ENCODE data around the gene ADAM12.
"Not testable (repeated sequence)": the region's sequence is repeated elsewhere in the genome, so short reads cannot be mapped to it uniquely, and the experiment has no call there.

The ADAM12 gene

DNA sequence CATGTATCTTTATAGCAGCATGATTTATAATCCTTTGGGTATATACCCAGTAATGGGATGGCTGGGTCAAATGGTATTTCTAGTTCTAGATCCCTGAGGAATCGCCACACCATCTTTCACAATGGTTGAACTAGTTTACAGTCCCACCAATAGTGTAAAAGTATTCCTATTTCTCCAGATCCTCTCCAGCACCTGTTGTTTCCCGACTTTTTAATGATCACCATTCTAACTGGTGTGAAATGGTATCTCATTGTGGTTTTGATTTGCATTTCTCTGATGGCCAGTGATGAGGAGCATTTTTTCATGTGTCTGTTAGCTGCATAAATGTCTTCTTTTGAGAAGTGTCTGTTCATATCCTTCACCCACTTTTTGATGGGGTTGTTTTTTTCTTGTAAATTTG is 44.8 kb downstream of the ADAM12 start:
- not testable (repeated sequence) for H3K36me3 ChIP-seq (ENCODE audit: control insufficient read depth in 2 of 2, insufficient read depth in 2 of 2, low read length in 2 of 2); H3K27ac ChIP-seq (ENCODE audit: low read length); H3K27me3 ChIP-seq (ENCODE audit: control insufficient read depth in 1 of 2, insufficient read depth in 2 of 2, low read length in 2 of 2); H3K4me1 ChIP-seq (ENCODE audit: control insufficient read depth, insufficient read depth, low read length); H3K4me3 ChIP-seq (ENCODE audit: low read length in 2 of 2); H3K9me3 ChIP-seq (ENCODE audit: control insufficient read depth in 2 of 2, low read length in 2 of 2); H3K9ac ChIP-seq (ENCODE audit: low read length in 2 of 2)

DNA sequence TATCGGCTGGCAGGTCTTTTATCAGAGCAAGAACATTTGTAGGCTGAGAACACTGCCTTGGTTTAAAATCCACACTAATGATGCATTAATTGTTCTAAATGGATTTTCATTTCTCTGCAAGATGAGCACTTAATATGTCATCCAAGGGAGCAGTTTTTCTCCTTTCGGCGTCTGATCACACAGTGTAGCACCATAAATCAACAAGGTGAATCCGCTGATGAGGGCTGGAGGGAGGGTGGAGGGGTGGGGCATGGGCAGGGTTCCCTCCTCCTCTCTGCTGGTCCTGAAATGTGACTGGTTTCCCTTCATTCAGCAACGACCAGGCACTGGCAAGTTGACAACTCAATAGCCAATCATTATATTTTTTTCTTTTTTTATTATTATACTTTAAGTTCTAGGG is 45.6 kb downstream of the ADAM12 start:
- Histone ChIP-seq H3K27ac (ENCODE audit: low read length) (no peak overlapping the region), H3K4me1 (ENCODE audit: control insufficient read depth, insufficient read depth, low read length) (no peaks in the 10 kb centered on the region), H3K9ac (ENCODE audit: low read length in 2 of 2) (no peak overlapping the region), H3K27me3 (ENCODE audit: control insufficient read depth in 1 of 2, insufficient read depth in 2 of 2, low read length in 2 of 2) (no peaks in the 10 kb centered on the region), H3K9me3 (ENCODE audit: control insufficient read depth in 2 of 2, low read length in 2 of 2) (no peaks in the 10 kb centered on the region), H3K36me3 (ENCODE audit: control insufficient read depth in 2 of 2, insufficient read depth in 2 of 2, low read length in 2 of 2) (no peaks in the 10 kb centered on the region), H3K4me3 (ENCODE audit: low read length in 2 of 2) (no peak overlapping the region)

DNA sequence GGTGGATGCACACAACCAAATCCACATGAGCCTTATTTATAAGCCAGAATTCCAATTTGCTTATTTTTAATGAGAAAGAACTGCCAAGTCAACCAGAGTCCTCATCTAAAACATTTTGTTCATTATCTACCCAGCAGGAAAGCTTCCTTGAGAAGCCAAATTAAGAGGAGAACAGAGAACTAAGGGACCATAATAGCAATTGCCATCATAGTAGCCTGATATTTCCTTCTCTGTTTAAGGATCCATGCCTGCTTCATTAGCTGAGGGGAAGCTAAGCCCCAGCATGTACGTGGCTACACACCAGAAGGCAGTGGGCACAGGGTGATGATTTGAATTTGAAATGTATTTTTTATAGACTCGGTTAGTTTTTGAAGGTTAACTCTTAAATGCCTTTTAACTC is 46.8 kb downstream of the ADAM12 start:
- Histone ChIP-seq H3K9ac (ENCODE audit: low read length in 2 of 2) (no peak overlapping the region), H3K27me3 (ENCODE audit: control insufficient read depth in 1 of 2, insufficient read depth in 2 of 2, low read length in 2 of 2) (no peaks in the 10 kb centered on the region), H3K9me3 (ENCODE audit: control insufficient read depth in 2 of 2, low read length in 2 of 2) (no peaks in the 10 kb centered on the region), H3K36me3 (ENCODE audit: control insufficient read depth in 2 of 2, insufficient read depth in 2 of 2, low read length in 2 of 2) (no peaks in the 10 kb centered on the region), H3K4me1 (ENCODE audit: control insufficient read depth, insufficient read depth, low read length) (no peaks in the 10 kb centered on the region), H3K4me3 (ENCODE audit: low read length in 2 of 2) (no peak overlapping the region), H3K27ac (ENCODE audit: low read length) (no peak overlapping the region)

DNA sequence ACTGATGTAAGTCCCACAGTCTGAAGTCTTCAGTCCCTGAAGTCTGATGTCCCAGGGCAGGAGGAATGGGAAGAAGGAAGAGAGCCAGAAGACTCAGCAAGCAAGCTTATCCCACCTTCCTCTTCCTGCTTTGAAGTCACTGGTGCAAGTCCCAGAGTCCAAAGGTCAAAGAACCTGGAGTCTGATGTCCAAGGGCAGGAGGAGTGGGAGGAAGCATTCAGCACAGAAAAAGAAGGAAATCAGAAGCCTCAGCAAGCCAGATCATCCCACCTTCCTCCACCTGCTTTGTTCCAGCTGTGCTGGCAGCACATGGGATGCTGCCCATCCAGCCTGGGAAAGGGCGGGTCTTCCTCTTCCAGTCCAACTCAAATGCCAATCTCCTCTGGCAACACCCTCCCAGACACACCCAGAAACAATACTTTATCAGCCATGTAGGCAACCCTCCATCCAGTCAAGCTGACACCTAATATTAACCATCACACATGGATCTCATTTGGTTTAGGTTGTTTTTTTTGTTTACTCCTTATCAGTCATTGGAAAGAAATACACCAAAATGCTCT is 50.9 kb downstream of the ADAM12 start:
- H3K9ac ChIP-seq (ENCODE audit: low read length in 2 of 2) = no peak overlapping the region
- H3K36me3 ChIP-seq (ENCODE audit: control insufficient read depth in 2 of 2, insufficient read depth in 2 of 2, low read length in 2 of 2) = no peaks in the 10 kb centered on the region
- no peaks in the 10 kb centered on the region for H3K9me3 ChIP-seq (ENCODE audit: control insufficient read depth in 2 of 2, low read length in 2 of 2)
- no peaks in the 10 kb centered on the region for H3K27me3 ChIP-seq (ENCODE audit: control insufficient read depth in 1 of 2, insufficient read depth in 2 of 2, low read length in 2 of 2)
- no peak overlapping the region for H3K27ac ChIP-seq (ENCODE audit: low read length)
- no peak overlapping the region for H3K4me3 ChIP-seq (ENCODE audit: low read length in 2 of 2)
- H3K4me1 ChIP-seq (ENCODE audit: control insufficient read depth, insufficient read depth, low read length) = no peaks in the 10 kb centered on the region

- H3K27ac ChIP-seq (ENCODE audit: low read length) = no peak overlapping the region
- H3K27me3 ChIP-seq (ENCODE audit: control insufficient read depth in 1 of 2, insufficient read depth in 2 of 2, low read length in 2 of 2) = no peaks in the 10 kb centered on the region
- no peaks in the 10 kb centered on the region for H3K36me3 ChIP-seq (ENCODE audit: control insufficient read depth in 2 of 2, insufficient read depth in 2 of 2, low read length in 2 of 2)
- H3K9me3 ChIP-seq (ENCODE audit: control insufficient read depth in 2 of 2, low read length in 2 of 2) = no peaks in the 10 kb centered on the region
- H3K4me1 ChIP-seq (ENCODE audit: control insufficient read depth, insufficient read depth, low read length) = no peaks in the 10 kb centered on the region
- H3K4me3 ChIP-seq (ENCODE audit: low read length in 2 of 2) = no peak overlapping the region
- H3K9ac ChIP-seq (ENCODE audit: low read length in 2 of 2) = no peak overlapping the region
Observed at GRCh38 chr10:126336801-126337200, 51.5 kb downstream of the ADAM12 start.

- no peak overlapping the region for H3K4me3 ChIP-seq (ENCODE audit: low read length in 2 of 2)
- no peak overlapping the region for H3K27ac ChIP-seq (ENCODE audit: low read length)
- H3K4me1 ChIP-seq (ENCODE audit: control insufficient read depth, insufficient read depth, low read length) = no peaks in the 10 kb centered on the region
- no peaks in the 10 kb centered on the region for H3K27me3 ChIP-seq (ENCODE audit: control insufficient read depth in 1 of 2, insufficient read depth in 2 of 2, low read length in 2 of 2)
- H3K9ac ChIP-seq (ENCODE audit: low read length in 2 of 2) = no peak overlapping the region
- H3K9me3 ChIP-seq (ENCODE audit: control insufficient read depth in 2 of 2, low read length in 2 of 2) = no peaks in the 10 kb centered on the region
- no peaks in the 10 kb centered on the region for H3K36me3 ChIP-seq (ENCODE audit: control insufficient read depth in 2 of 2, insufficient read depth in 2 of 2, low read length in 2 of 2)
Observed at GRCh38 chr10:126334272-126334671, 54.0 kb downstream of the ADAM12 start.

DNA sequence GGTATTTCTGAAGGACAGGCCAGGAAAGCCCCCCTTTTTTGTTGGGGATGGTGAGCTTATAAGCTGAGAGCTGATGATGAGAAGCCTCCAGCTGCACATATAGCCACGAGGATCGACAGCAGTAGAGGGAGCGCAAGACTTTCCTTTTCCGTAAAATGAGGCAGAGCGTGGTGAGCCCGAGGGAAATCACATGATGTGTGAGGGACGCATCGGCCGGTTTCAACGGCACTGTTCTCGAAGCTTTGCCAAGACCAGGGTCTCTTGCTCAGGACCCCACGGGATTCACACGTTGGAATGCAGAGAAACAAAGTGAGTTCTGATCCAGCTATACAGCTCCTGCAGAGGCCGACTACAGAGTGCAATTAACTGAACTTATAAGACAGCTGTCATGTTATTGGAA is 55.7 kb downstream of the ADAM12 start:
- H3K4me1 ChIP-seq (ENCODE audit: control insufficient read depth, insufficient read depth, low read length) = no peaks in the 10 kb centered on the region
- H3K27ac ChIP-seq (ENCODE audit: low read length) = no peak overlapping the region
- H3K27me3 ChIP-seq (ENCODE audit: control insufficient read depth in 1 of 2, insufficient read depth in 2 of 2, low read length in 2 of 2) = no peaks in the 10 kb centered on the region
- no peaks in the 10 kb centered on the region for H3K36me3 ChIP-seq (ENCODE audit: control insufficient read depth in 2 of 2, insufficient read depth in 2 of 2, low read length in 2 of 2)
- no peak overlapping the region for H3K9ac ChIP-seq (ENCODE audit: low read length in 2 of 2)
- no peaks in the 10 kb centered on the region for H3K9me3 ChIP-seq (ENCODE audit: control insufficient read depth in 2 of 2, low read length in 2 of 2)
- no peak overlapping the region for H3K4me3 ChIP-seq (ENCODE audit: low read length in 2 of 2)

GRCh38 chr10:126331101-126331500 is 57.2 kb downstream of the ADAM12 start:
- Histone ChIP-seq H3K9ac (ENCODE audit: low read length in 2 of 2) (no peak overlapping the region), H3K27ac (ENCODE audit: low read length) (no peak overlapping the region), H3K27me3 (ENCODE audit: control insufficient read depth in 1 of 2, insufficient read depth in 2 of 2, low read length in 2 of 2) (no peaks in the 10 kb centered on the region), H3K36me3 (ENCODE audit: control insufficient read depth in 2 of 2, insufficient read depth in 2 of 2, low read length in 2 of 2) (no peaks in the 10 kb centered on the region), H3K4me3 (ENCODE audit: low read length in 2 of 2) (no peak overlapping the region), H3K4me1 (ENCODE audit: control insufficient read depth, insufficient read depth, low read length) (no peaks in the 10 kb centered on the region), H3K9me3 (ENCODE audit: control insufficient read depth in 2 of 2, low read length in 2 of 2) (peaks cover 0 to 2% of the 10 kb centered on the region in 2 donors)

DNA sequence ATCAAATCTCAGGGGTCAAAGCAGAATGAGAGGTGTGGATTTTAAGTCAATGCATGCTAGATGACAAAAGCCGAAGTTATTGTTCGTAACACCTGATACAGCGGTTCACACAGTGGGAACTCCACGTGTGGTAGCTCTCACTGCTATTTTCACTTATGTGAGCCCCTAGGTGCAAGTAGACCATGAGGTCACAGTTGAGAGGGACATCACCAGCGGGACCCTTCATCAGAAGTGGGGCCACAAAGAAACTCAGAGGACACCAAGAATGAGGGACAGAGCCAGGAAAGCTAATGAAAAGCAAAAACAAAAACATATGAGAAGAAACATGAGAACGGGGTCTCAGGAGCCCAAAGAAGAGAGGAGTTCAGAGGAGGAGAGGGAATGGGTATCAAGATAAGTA is 63.5 kb downstream of the ADAM12 start:
- Histone ChIP-seq H3K4me3 (ENCODE audit: low read length in 2 of 2) (no peak overlapping the region), H3K27me3 (ENCODE audit: control insufficient read depth in 1 of 2, insufficient read depth in 2 of 2, low read length in 2 of 2) (no peaks in the 10 kb centered on the region), H3K27ac (ENCODE audit: low read length) (no peak overlapping the region), H3K9me3 (ENCODE audit: control insufficient read depth in 2 of 2, low read length in 2 of 2) (peaks cover 0 to 2% of the 10 kb centered on the region in 2 donors), H3K4me1 (ENCODE audit: control insufficient read depth, insufficient read depth, low read length) (no peaks in the 10 kb centered on the region), H3K9ac (ENCODE audit: low read length in 2 of 2) (no peak overlapping the region), H3K36me3 (ENCODE audit: control insufficient read depth in 2 of 2, insufficient read depth in 2 of 2, low read length in 2 of 2) (no peaks in the 10 kb centered on the region)

GRCh38 chr10:126321440-126321839 is 66.8 kb downstream of the ADAM12 start:
- Histone ChIP-seq H3K36me3 (ENCODE audit: control insufficient read depth in 2 of 2, insufficient read depth in 2 of 2, low read length in 2 of 2) (no peaks in the 10 kb centered on the region), H3K27ac (ENCODE audit: low read length) (no peak overlapping the region), H3K4me3 (ENCODE audit: low read length in 2 of 2) (no peak overlapping the region), H3K27me3 (ENCODE audit: control insufficient read depth in 1 of 2, insufficient read depth in 2 of 2, low read length in 2 of 2) (no peaks in the 10 kb centered on the region), H3K9ac (ENCODE audit: low read length in 2 of 2) (no peak overlapping the region), H3K4me1 (ENCODE audit: control insufficient read depth, insufficient read depth, low read length) (no peaks in the 10 kb centered on the region), H3K9me3 (ENCODE audit: control insufficient read depth in 2 of 2, low read length in 2 of 2) (no peaks in the 10 kb centered on the region)

- no peak overlapping the region for H3K9ac ChIP-seq (ENCODE audit: low read length in 2 of 2)
- no peak overlapping the region for H3K27ac ChIP-seq (ENCODE audit: low read length)
- H3K36me3 ChIP-seq (ENCODE audit: control insufficient read depth in 2 of 2, insufficient read depth in 2 of 2, low read length in 2 of 2) = no peaks in the 10 kb centered on the region
- H3K27me3 ChIP-seq (ENCODE audit: control insufficient read depth in 1 of 2, insufficient read depth in 2 of 2, low read length in 2 of 2) = no peaks in the 10 kb centered on the region
- H3K9me3 ChIP-seq (ENCODE audit: control insufficient read depth in 2 of 2, low read length in 2 of 2) = no peaks in the 10 kb centered on the region
- H3K4me3 ChIP-seq (ENCODE audit: low read length in 2 of 2) = no peak overlapping the region
- no peaks in the 10 kb centered on the region for H3K4me1 ChIP-seq (ENCODE audit: control insufficient read depth, insufficient read depth, low read length)
Observed at GRCh38 chr10:126317751-126318150, 70.5 kb downstream of the ADAM12 start.

Data from stomach smooth muscle (tissue), 2 donors.